Skeletal muscle cell (primary cell): ENCODE measurements around the gene C14orf180.

Source experiments
- DNase-seq: peaks from one replicate; pipeline ENCODE4 v3.0.0-alpha.2; 2010; ENCODE audit warnings: low read depth
- H3K4me3 ChIP-seq: 2 replicates; pipeline ENCODE4 v1.5.1; 2011; ENCODE audit warnings: low read depth, mild to moderate bottlenecking, control low read depth, low read length, moderate library complexity

The C14orf180 gene

GRCh38 chr14:104600805-104601204, 21.2 kb downstream of the C14orf180 start:
- no peak overlapping the region for H3K4me3 ChIP-seq
- no peak for DNase-seq

GRCh38 chr14:104601786-104602185, 22.2 kb downstream of the C14orf180 start:
- DNase-seq: no peak
- H3K4me3 ChIP-seq: no peak overlapping the region

GRCh38 chr14:104602315-104602932, 22.9 kb downstream of the C14orf180 start:
- H3K4me3 ChIP-seq: no peak overlapping the region
- no peak for DNase-seq

- DNase-seq: no peak
- no peak overlapping the region for H3K4me3 ChIP-seq
These were observed 23.4 kb downstream of the C14orf180 start for GRCh38 chr14:104602933-104603325.

- no peak for DNase-seq
- no peak overlapping the region for H3K4me3 ChIP-seq
These were observed 24.3 kb downstream of the C14orf180 start for GRCh38 chr14:104603711-104604401.

- peak within 1 kb of the TSS; percentile 13 for H3K4me3 ChIP-seq
- DNase-seq: no peak
These were observed 25.2 kb downstream of the C14orf180 start, which contains the start of gene TMEM179 for GRCh38 chr14:104604458-104605449. TSS of gene TMEM179 (minus strand) at chr14:104604772. CDS start at chr14:104604741, 31 bp downstream.

GRCh38 chr14:104609666-104610065, 30.1 kb downstream of the C14orf180 start:
- no peak overlapping the region for H3K4me3 ChIP-seq
- DNase-seq: no peak

GRCh38 chr14:104610749-104611310, 31.3 kb downstream of the C14orf180 start:
- H3K4me3 ChIP-seq: no peak overlapping the region
- no peak for DNase-seq

- no peak for DNase-seq
- H3K4me3 ChIP-seq: no peak overlapping the region
These were observed 32.3 kb downstream of the C14orf180 start for GRCh38 chr14:104611881-104612280.

GRCh38 chr14:104614126-104614812, 34.7 kb downstream of the C14orf180 start:
- no peak for DNase-seq
- H3K4me3 ChIP-seq: no peak overlapping the region

- DNase-seq: no peak
- no peak overlapping the region for H3K4me3 ChIP-seq
These were observed 45.4 kb downstream of the C14orf180 start for GRCh38 chr14:104624939-104625338.

- DNase-seq: no peak
- H3K4me3 ChIP-seq: no peak overlapping the region
These were observed 53.2 kb downstream of the C14orf180 start for GRCh38 chr14:104632781-104633180.

GRCh38 chr14:104633276-104634137, 53.9 kb downstream of the C14orf180 start:
- no peak for DNase-seq
- H3K4me3 ChIP-seq: no peak overlapping the region

- no peak for DNase-seq
- H3K4me3 ChIP-seq: no peak overlapping the region
These were observed 54.7 kb downstream of the C14orf180 start for GRCh38 chr14:104634138-104634760.

GRCh38 chr14:104634886-104635570, 55.5 kb downstream of the C14orf180 start:
- H3K4me3 ChIP-seq: no peak overlapping the region
- no peak for DNase-seq

- no peak for DNase-seq
- no peak overlapping the region for H3K4me3 ChIP-seq
These were observed 56.2 kb downstream of the C14orf180 start for GRCh38 chr14:104635717-104636116.

- H3K4me3 ChIP-seq: no peak overlapping the region
- DNase-seq: no peak
These were observed 56.6 kb downstream of the C14orf180 start for GRCh38 chr14:104636131-104636530.
